IMR-90 (cell line): ENCODE data around the gene ZNF862. TPM values are rescaled to one million over a fixed set of nuclear protein-coding genes. Genes with fewer than 3 reads are reported as not detected.

Experiments
- ATAC-seq: fragments of 200-7000 bp; cut with Tn5 transposase; 2 replicates; pipeline ENCODE4 v1.9.1; 2020; ENCODE audit warnings: low read depth, mild to moderate bottlenecking, moderate library complexity
- BruUV-seq: library from RNA; stranded (reverse); fragments of 400-500 nt; replicated peaks from 2 replicates; lab custom pipeline; 2021; lab: Mats Ljungman, UMichigan
- CTCF ChIA-PET: fragments of 300-600 bp; formaldehyde crosslinking; extraction: SDS; loops from one replicate; lab custom pipeline; 2021; ENCODE audit warnings: antibody characterized with exemption; lab: Yijun Ruan, JAX
- POLR2A ChIA-PET: fragments of 300-600 bp; sonication (Branson Sonifier 250); formaldehyde crosslinking; loops from one replicate; lab custom pipeline; 2022; ENCODE audit warnings: antibody characterized with exemption; ENCODE audit not compliant: unreplicated experiment; lab: Charles Lee
- DNase-seq: peaks from one replicate; pipeline ENCODE4 v3.0.0; 2013
- H2AFZ ChIP-seq: replicated peaks from 2 replicates; pipeline ENCODE3; 2013; ENCODE audit warnings: low read length, mild to moderate bottlenecking; ENCODE audit not compliant: poor library complexity
- H2AK5ac ChIP-seq: 2 replicates; pipeline ENCODE4 v1.6.1; 2013; ENCODE audit warnings: low read depth, low read length, inconsistent platforms
- H2AK9ac ChIP-seq: replicated peaks from 2 replicates; pipeline ENCODE3; 2013; ENCODE audit warnings: mild to moderate bottlenecking, low read depth, low read length, moderate library complexity; ENCODE audit not compliant: poor library complexity
- H2BK120ac ChIP-seq: 2 replicates; pipeline ENCODE4 v1.6.1; 2013; ENCODE audit warnings: low read depth, low read length, inconsistent platforms
- H2BK15ac ChIP-seq: 3 replicates; pipeline ENCODE4 v1.6.1; 2013; ENCODE audit warnings: low read depth, low read length, inconsistent platforms
- H2BK20ac ChIP-seq: 2 replicates; pipeline ENCODE4 v1.6.1; 2013; ENCODE audit warnings: low read depth, mild to moderate bottlenecking, inconsistent platforms, low read length, moderate library complexity
- H2BK5ac ChIP-seq: 2 replicates; pipeline ENCODE4 v1.6.1; 2013; ENCODE audit warnings: mild to moderate bottlenecking, low read depth, low read length, inconsistent platforms; ENCODE audit not compliant: poor library complexity, severe bottlenecking
- H3K14ac ChIP-seq: replicated peaks from 2 replicates; pipeline ENCODE4 v1.6.1; 2013; ENCODE audit warnings: low read depth, low read length, inconsistent platforms
- H3K18ac ChIP-seq: 2 replicates; pipeline ENCODE4 v1.6.1; 2013; ENCODE audit warnings: low read depth, low read length, control low read depth
- H3K23ac ChIP-seq: 2 replicates; pipeline ENCODE4 v1.6.1; 2013; ENCODE audit warnings: low read depth, low read length, inconsistent platforms
- H3K27ac ChIP-seq: 2 replicates; pipeline ENCODE4 v1.5.1; 2013; ENCODE audit warnings: mild to moderate bottlenecking, control low read depth, low read length; ENCODE audit not compliant: insufficient read depth
- H3K27me3 ChIP-seq: 2 replicates; pipeline ENCODE4 v1.6.1; 2013; ENCODE audit warnings: low read length; ENCODE audit not compliant: control insufficient read depth, insufficient read depth
- H3K36me3 ChIP-seq: 2 replicates; pipeline ENCODE4 v1.6.1; 2013; ENCODE audit warnings: low read length, mixed read lengths; ENCODE audit not compliant: control insufficient read depth, insufficient read depth
- H3K4ac ChIP-seq: 2 replicates; pipeline ENCODE4 v1.6.1; 2013; ENCODE audit warnings: low read depth, low read length, inconsistent platforms
- H3K4me1 ChIP-seq: 2 replicates; pipeline ENCODE4 v1.6.1; 2013; ENCODE audit warnings: low read length, mixed read lengths; ENCODE audit not compliant: control insufficient read depth, insufficient read depth
- H3K4me2 ChIP-seq: 2 replicates; pipeline ENCODE4 v1.6.1; 2013; ENCODE audit warnings: low read depth, mild to moderate bottlenecking, control low read depth, low read length, moderate library complexity
- H3K4me3 ChIP-seq: 2 replicates; pipeline ENCODE4 v1.5.1; 2013; ENCODE audit warnings: low read depth, mild to moderate bottlenecking, control low read depth, low read length, moderate library complexity; ENCODE audit not compliant: insufficient read depth
- H3K56ac ChIP-seq: 2 replicates; pipeline ENCODE4 v1.6.1; 2013; ENCODE audit warnings: low read length, inconsistent platforms; ENCODE audit not compliant: insufficient read depth; ENCODE audit errors: extremely low read depth
- H3K79me1 ChIP-seq, 2 experiments: 2 replicates each; pipeline ENCODE4 v1.6.1; 2013; ENCODE audit warnings: low read length in 2 of 2, inconsistent platforms in 1 of 2, low read depth in 1 of 2
- H3K9ac ChIP-seq: 2 replicates; pipeline ENCODE4 v1.6.1; 2013; ENCODE audit warnings: low read depth, low read length, control low read depth
- H3K9me1 ChIP-seq: 2 replicates; pipeline ENCODE4 v1.6.1; 2013; ENCODE audit warnings: low read length, inconsistent platforms; ENCODE audit not compliant: insufficient read depth
- H3K9me3 ChIP-seq: 2 replicates; pipeline ENCODE4 v1.6.1; 2013; ENCODE audit warnings: low read length; ENCODE audit not compliant: control insufficient read depth, insufficient read depth
- H4K20me1 ChIP-seq: 2 replicates; pipeline ENCODE4 v1.6.1; 2013; ENCODE audit warnings: low read length, inconsistent platforms; ENCODE audit not compliant: insufficient read depth
- H4K5ac ChIP-seq: 2 replicates; pipeline ENCODE4 v1.6.1; 2013; ENCODE audit warnings: mild to moderate bottlenecking, low read depth, low read length, control low read depth
- H4K8ac ChIP-seq, 2 experiments: 2 replicates each; pipeline ENCODE4 v1.6.1; 2013; ENCODE audit warnings: low read depth in 2 of 2, low read length in 2 of 2, control low read depth in 1 of 2, inconsistent platforms in 1 of 2
- H4K91ac ChIP-seq: 2 replicates; pipeline ENCODE4 v1.6.1; 2013; ENCODE audit warnings: low read depth, low read length, inconsistent platforms; ENCODE audit not compliant: insufficient read depth
- CHD1 ChIP-seq: IDR thresholded peaks from 2 replicates; pipeline ENCODE4 v1.6.1; 2012; ENCODE audit warnings: low read depth, low read length, improper control_type of control experiment
- FOS ChIP-seq: fragments of 150-350 bp; IDR thresholded peaks from 2 replicates; pipeline ENCODE4 v1.6.1; 2016; ENCODE audit warnings: low read depth, low read length
- MAZ ChIP-seq: IDR thresholded peaks from 2 replicates; pipeline ENCODE4 v1.6.1; 2012; ENCODE audit warnings: low read depth, mild to moderate bottlenecking, low read length, improper control_type of control experiment, moderate library complexity, borderline replicate concordance
- WGBS, 2 experiments: methylation state at CpG; one replicate each; pipeline versions ENCODE4 v1.1.5 to v1.1.7; 2013; ENCODE audit warnings: missing lambda C conversion rate in 2 of 2; ENCODE audit not compliant: insufficient read length in 1 of 2; ENCODE audit errors: extremely low coverage in 2 of 2; 5-methylcytosine and 5-hydroxymethylcytosine counted together
- dilution Hi-C: fragments of 300-500 bp; cut with HindIII; formaldehyde crosslinking; loops from one replicate; pipeline ENCODE4 v1.14.3; 2018; ENCODE audit warnings: low sequenced_read_pairs; ENCODE audit not compliant: unreplicated experiment
- in situ Hi-C: fragments of 300-500 bp; cut with MboI; formaldehyde crosslinking; loops from 3 replicates; pipeline ENCODE4 v1.14.3; 2019; ENCODE audit warnings: low sequenced_read_pairs, inconsistent platforms, mixed read lengths
- intact Hi-C: fragments of 100-400 bp; cut with micrococcal nuclease; formaldehyde crosslinking; loops from 2 replicates; pipeline ENCODE4 v1.10.0; 2022
- polyA plus RNA-seq, 3 experiments: library from polyadenylated mRNA; depleted of rRNA; stranded (reverse); fragments of >200 nt; gene quantifications; 2 replicates each; pipeline ENCODE4 v1.2.3, GENCODE V29; 2012; ENCODE audit warnings: low replicate concordance in 1 of 3
- total RNA-seq: library from RNA; depleted of rRNA; stranded (reverse); fragments of >200 nt; gene quantifications from 2 replicates; pipeline ENCODE4 v1.2.3, GENCODE V29; 2012

The ZNF862 gene
- total and polyA plus RNA-seq, 2 of the 4 experiments (the other 2 are of a cell fraction) = 5.9 to 10.8 TPM

DNA sequence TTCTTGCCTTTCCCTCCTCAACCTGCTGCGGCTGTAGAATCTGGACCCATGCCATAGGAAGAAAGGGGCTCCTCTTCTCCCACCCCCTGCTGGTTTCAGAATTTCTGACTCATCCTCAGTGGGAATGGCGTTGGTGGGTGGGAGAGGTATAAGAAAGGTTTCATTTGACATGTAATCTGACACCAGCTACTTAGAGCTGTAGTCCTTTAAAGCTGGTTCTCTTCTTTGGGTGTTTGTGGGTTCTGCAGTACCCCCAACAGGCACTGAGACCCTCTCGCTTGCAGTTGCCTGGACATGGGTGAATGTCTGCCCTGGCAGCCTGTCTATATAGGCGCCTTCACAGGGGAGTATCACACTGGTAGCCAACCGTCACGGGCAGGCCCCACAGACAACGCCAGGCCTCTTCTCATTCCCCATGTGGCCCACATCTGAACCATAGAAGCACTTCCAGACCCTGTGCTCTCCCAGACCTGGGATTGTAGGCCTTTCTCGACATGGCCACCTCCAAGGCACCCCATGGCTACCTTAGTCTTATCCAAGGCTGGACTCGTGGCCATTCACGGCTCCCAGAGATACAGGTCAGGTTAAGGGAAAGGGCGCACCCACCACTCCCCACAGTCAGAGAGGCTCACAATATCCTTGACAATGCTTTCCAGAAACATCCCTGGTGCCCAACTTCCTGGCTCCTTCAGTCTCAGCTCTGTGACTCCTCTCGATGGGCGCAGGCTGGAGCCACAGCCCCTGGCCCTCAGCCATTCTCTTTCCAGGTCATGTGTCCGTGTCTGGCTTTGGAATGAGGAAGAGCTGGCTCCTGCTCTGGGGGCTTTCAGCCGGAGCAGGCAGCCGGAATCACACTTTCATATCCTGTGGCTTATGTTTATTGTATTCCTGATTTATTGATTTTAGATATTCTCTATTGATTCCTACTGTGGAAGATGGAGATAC is 17.5 kb downstream of the ZNF862 start:
- BruUV-seq = no TSS peak
- Histone ChIP-seq H2BK15ac (no peak overlapping the region), H3K79me1 (no peaks in the 10 kb centered on the region), H3K27me3 (no peaks in the 10 kb centered on the region), H3K4me2 (peak overlapping the region; percentile 33; the same call in 1 of the 2 replicates), H3K9me3 (no peaks in the 10 kb centered on the region), H3K18ac (no peak overlapping the region), H3K9ac (no peak overlapping the region), H2AFZ (peak overlapping the region; percentile 75), H2BK5ac (no peak overlapping the region), H4K8ac (no peak overlapping the region), H3K4me3 (no peak overlapping the region), H2BK120ac (no peak overlapping the region), H3K9me1 (peaks cover 11% of the 10 kb centered on the region), H3K4ac (peak overlapping the region; percentile 48), H4K20me1 (no peaks in the 10 kb centered on the region), H2AK5ac (peak overlapping the region; percentile 77), H3K4me1 (peaks cover 13% of the 10 kb centered on the region), H3K23ac (no peak overlapping the region), H3K56ac (no peak overlapping the region), H2AK9ac (peak overlapping the region; percentile 22), H3K14ac (no peak overlapping the region), H3K36me3 (peaks cover 15% of the 10 kb centered on the region; the same call in 1 of the 2 replicates), H4K91ac (no peak overlapping the region), H2BK20ac (no peak overlapping the region), H3K27ac (no peak overlapping the region), H4K5ac (no peak overlapping the region)
- peak; percentile 54 for TF ChIP-seq MAZ
- no peak for TF ChIP-seq CHD1
- peak; percentile 62 for TF ChIP-seq FOS
- ChIA-PET CTCF (interaction anchor here (0.6 kb wide), 2 partner anchors 27 to 999 kb away, joined by 3 to 4 read pairs; no protein-coding TSS in a partner anchor), POLR2A (no interaction called here)
- peak; percentile 67 for ATAC-seq
- peak; percentile 88 for DNase-seq
- in situ Hi-C loops = loop anchor here (25.0 kb wide), 1 partner anchor 557 kb away; a partner anchor contains a TSS
- dilution Hi-C loops = no loop called here
- 60% methylated on average over 2 of the region's 16 CpGs; no CpG with 5 or more reads in 1 of the 2 experiments for WGBS, 2 experiments
- intact Hi-C loops = no loop called here
